Kidney (tissue), 14 donors: Measurements from ENCODE around the gene HEXIM2. TPM values are rescaled to one million over a fixed set of nuclear protein-coding genes. Genes with fewer than 3 reads are reported as not detected.

Experiments used
- DNase-seq, 5 donors: peaks; one replicate each; pipeline ENCODE4 v3.0.0-alpha.2; 2013 to 2020
- FAIRE-seq: peaks from 2 replicates; lab custom pipeline; 2012; peaks lifted over from hg19 to GRCh38; lab: Jason Lieb, UNC
- H3K27ac ChIP-seq, 2 donors: one replicate each; pipeline ENCODE4 v1.7.0; 2013; ENCODE audit warnings: low read depth in 2 of 2, low read length in 2 of 2, inconsistent platforms in 1 of 2
- H3K27me3 ChIP-seq: one replicate; pipeline ENCODE4 v1.7.1; 2013; ENCODE audit warnings: low read length, inconsistent platforms; ENCODE audit not compliant: control insufficient read depth, insufficient read depth
- H3K36me3 ChIP-seq, 3 donors: one replicate each; pipeline versions ENCODE4 v1.7.0 to v1.7.1; 2013; ENCODE audit warnings: low read length in 3 of 3, control low read depth in 1 of 3, inconsistent platforms in 1 of 3; ENCODE audit not compliant: insufficient read depth in 3 of 3, control insufficient read depth in 2 of 3
- H3K4me1 ChIP-seq, 3 donors: one replicate each; pipeline versions ENCODE4 v1.7.0 to v1.7.1; 2013; ENCODE audit warnings: low read length in 3 of 3, inconsistent platforms in 1 of 3, low read depth in 1 of 3; ENCODE audit not compliant: control insufficient read depth in 2 of 3, insufficient read depth in 2 of 3
- H3K4me3 ChIP-seq, 3 donors: one replicate each; pipeline versions ENCODE4 v1.7.0 to v1.8.1; 2013; ENCODE audit warnings: low read length in 3 of 3, control low read depth in 1 of 3, inconsistent platforms in 1 of 3
- H3K9ac ChIP-seq, 3 donors: one replicate each; pipeline versions ENCODE4 v1.7.0 to v1.7.1; 2013; ENCODE audit warnings: low read length in 3 of 3, control low read depth in 1 of 3, inconsistent platforms in 1 of 3
- H3K9me3 ChIP-seq, 3 donors: one replicate each; pipeline versions ENCODE4 v1.7.0 to v1.7.1; 2013; ENCODE audit warnings: low read length in 3 of 3, control low read depth in 1 of 3, inconsistent platforms in 1 of 3; ENCODE audit not compliant: control insufficient read depth in 2 of 3, insufficient read depth in 1 of 3
- intact Hi-C: fragments of 100-400 bp; cut with DNase I; formaldehyde crosslinking; loops from one replicate; pipeline ENCODE4 v1.11.1; 2022
- polyA plus RNA-seq: library from polyadenylated mRNA; stranded (reverse); fragments of 350-450 nt; fragmentation: Illumina TruSeq; extraction: RNeasy Lipid Tissue Mini Kit (QIAGEN cat#74804); gene quantifications from one replicate; pipeline ENCODE4 v1.2.3, GENCODE V29; 2014; ENCODE audit warnings: low read depth, low replicate concordance; ENCODE audit not compliant: insufficient read depth
- total RNA-seq: library from RNA; stranded (reverse); fragmentation: NEBNext Ultra II Directional; extraction: Animal tissue kit (Norgen Biotek cat#: 25700); gene quantifications from one replicate; pipeline ENCODE4 v1.2.1, GENCODE V29; 2021
- TF ChIP-seq, protein P1 (sequence below): IDR thresholded peaks from 3 replicates; pipeline ENCODE4 v1.5.1; 2012; ENCODE audit warnings: mild to moderate bottlenecking, moderate library complexity, borderline replicate concordance; ENCODE audit not compliant: insufficient read depth; ENCODE audit errors: extremely low read depth
- donor health status: control.
- donor health status: control.
- donor health status: control.
- donor health status: control.
- donor health status: control.
- donor health status: DM: yes; HTN: yes; CAD: no.
- donor health status: Normal renal cell carcinoma (clear cell type).

HEXIM2 gene
- total and polyA plus RNA-seq, 2 donors from 2014 or later: 6.2 to 29.1 TPM

DNA sequence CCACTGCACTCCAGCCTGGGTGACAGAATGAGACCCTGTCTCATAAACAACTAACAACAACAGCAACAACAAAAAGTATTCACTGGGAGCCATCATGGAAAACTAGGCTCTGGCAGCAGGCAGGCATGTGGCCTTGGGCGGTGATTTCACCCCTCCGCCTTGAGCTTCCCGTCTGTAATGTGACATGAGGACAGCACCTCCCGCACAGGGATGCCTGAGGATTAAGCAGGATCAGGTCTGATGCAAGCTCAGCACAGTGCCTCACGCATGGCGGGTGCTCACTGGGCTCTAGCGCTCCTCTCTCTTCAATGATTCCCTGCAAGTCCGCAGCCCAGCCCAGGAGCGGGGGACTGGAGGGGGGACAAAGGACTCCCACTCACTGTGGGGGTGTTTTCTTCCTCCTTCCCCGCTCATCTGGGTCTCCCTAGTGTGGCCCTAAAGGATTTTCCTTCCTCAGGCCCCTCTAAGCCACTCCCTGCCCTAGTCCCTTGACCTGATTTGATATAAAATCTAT is 32.2 kb upstream of the HEXIM2 start:
- H3K4me1 ChIP-seq: peaks cover 0 to 21% (median 6%) of the 10 kb centered on the region in 3 donors
- FAIRE-seq: no peak
- H3K9me3 ChIP-seq: no peaks in the 10 kb centered on the region
- intact Hi-C loops: no loop called here
- H3K27me3 ChIP-seq: no peaks in the 10 kb centered on the region
- DNase-seq: peak; percentile 70 to 88 (median 80)
- H3K36me3 ChIP-seq: no peaks in the 10 kb centered on the region
- no peak overlapping the region for H3K4me3 ChIP-seq
- no peak overlapping the region for H3K27ac ChIP-seq
- no peak overlapping the region for H3K9ac ChIP-seq
- TF ChIP-seq, protein P1, sequence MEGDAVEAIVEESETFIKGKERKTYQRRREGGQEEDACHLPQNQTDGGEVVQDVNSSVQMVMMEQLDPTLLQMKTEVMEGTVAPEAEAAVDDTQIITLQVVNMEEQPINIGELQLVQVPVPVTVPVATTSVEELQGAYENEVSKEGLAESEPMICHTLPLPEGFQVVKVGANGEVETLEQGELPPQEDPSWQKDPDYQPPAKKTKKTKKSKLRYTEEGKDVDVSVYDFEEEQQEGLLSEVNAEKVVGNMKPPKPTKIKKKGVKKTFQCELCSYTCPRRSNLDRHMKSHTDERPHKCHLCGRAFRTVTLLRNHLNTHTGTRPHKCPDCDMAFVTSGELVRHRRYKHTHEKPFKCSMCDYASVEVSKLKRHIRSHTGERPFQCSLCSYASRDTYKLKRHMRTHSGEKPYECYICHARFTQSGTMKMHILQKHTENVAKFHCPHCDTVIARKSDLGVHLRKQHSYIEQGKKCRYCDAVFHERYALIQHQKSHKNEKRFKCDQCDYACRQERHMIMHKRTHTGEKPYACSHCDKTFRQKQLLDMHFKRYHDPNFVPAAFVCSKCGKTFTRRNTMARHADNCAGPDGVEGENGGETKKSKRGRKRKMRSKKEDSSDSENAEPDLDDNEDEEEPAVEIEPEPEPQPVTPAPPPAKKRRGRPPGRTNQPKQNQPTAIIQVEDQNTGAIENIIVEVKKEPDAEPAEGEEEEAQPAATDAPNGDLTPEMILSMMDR: no peak

DNA sequence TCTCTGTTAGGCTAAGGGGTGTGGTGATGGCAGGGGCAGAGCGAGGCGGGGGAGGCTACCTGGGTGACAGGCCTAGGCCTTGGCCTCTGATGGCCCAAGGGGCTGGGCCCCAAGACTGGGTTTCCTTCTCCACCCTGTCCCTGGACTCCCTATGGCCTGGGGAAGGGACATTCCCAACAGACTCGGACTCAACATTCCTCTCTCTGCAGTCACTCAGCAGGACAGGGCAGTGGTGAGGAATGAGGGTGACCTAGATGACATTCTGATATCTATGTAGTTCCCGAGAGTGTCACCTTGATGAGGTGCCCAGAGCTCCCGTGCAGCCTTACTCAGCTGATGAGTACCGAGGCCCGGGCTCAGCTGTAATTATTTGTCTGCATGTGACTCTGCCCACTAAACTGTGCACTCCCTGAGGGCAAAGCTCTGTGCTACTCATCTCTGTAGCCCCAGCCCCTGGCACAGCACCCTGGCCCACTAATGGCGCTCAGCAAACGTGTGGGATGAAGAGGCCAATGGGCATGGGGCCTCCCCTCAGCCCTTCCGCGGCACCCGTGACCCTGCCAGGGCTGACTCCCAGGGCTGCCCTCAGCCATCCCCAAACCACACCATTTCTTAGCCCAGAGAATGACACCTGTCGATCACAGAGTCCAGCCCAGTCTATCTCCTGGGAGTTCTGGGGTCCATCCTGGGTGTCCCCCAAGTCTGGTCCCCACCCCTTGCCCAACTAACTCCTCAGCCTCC is 31.6 kb upstream of the HEXIM2 start:
- DNase-seq: peak in 2 of 5 donors; percentile 54 to 56
- Histone ChIP-seq H3K9ac (no peak overlapping the region), H3K36me3 (no peaks in the 10 kb centered on the region), H3K4me3 (no peak overlapping the region), H3K4me1 (peaks cover 0 to 21% (median 6%) of the 10 kb centered on the region in 3 donors), H3K27ac (no peak overlapping the region), H3K27me3 (no peaks in the 10 kb centered on the region), H3K9me3 (no peaks in the 10 kb centered on the region)
- TF ChIP-seq, protein P1: no peak
- no peak for FAIRE-seq
- intact Hi-C loops: loop anchor here (10.0 kb wide), 1 partner anchor 65 kb away; no protein-coding TSS in a partner anchor

DNA sequence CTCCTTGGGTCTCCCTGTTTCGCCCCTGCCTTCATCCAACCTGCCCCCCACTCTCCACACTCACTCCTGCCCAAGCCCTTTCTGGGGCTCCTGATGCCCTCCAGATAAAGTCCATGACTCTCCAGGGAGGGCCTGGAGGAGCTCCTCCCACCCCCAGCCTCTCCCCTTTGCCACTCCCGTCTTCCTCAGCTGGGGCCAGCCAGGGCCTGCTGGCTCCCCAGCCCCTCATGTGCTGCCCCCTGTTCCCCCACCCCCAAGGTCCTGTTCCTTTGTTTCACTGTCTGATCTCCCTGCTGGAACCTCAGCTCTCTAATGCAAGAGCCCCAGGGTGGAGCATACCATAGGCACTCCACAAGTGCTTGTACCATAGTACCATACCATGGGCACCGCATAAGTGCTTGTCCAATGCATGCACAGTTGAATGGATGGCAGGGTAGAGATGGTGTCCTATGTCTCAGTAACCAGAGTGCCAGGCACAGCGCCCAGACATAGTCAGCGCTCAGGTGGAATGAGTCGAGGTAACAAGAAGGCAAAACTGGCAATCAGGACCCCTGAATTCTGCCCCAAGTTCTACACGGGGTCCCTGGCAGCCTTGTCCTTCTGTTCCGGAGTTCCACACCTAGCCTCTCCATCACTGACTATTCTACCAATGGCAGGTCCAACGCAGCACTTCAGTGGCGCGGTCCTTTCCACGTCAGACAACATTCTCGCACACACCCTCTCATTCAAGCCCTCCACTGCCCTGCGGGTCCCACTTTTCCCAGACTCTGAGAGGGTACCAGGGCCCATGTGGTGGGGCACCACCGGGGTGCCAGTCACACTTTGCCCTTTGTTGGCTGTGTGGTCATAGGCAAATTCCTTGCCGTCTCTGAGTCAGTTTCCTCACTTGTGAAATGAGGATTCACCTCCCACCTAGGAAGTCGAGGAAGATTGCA is 30.7 kb upstream of the HEXIM2 start:
- peaks cover 0 to 24% (median 6%) of the 10 kb centered on the region in 3 donors for H3K4me1 ChIP-seq
- H3K36me3 ChIP-seq: no peaks in the 10 kb centered on the region
- H3K27ac ChIP-seq: no peak overlapping the region
- no peaks in the 10 kb centered on the region for H3K27me3 ChIP-seq
- H3K9me3 ChIP-seq: no peaks in the 10 kb centered on the region
- H3K4me3 ChIP-seq: peak overlapping the region in 2 of 3 donors; percentile 2 to 60
- FAIRE-seq: no peak
- DNase-seq: peak in 1 of 5 donors; percentile 63
- no peak overlapping the region for H3K9ac ChIP-seq
- TF ChIP-seq, protein P1: no peak
- intact Hi-C loops: loop anchor here (10.0 kb wide), 1 partner anchor 64 kb away; no protein-coding TSS in a partner anchor
